NT2/D1 (cell line): ENCODE results near the gene PEX10.

ENCODE experiments used
- YY1 ChIP-seq: IDR thresholded peaks from 2 replicates; pipeline ENCODE4 v1.6.1; 2011; ENCODE audit not compliant: insufficient read length, insufficient read depth
- ZNF274 ChIP-seq: IDR thresholded peaks from 2 replicates; pipeline ENCODE4 v1.6.1; 2011; ENCODE audit warnings: mild to moderate bottlenecking, low read depth, low read length

- no peak for TF ChIP-seq ZNF274
- TF ChIP-seq YY1: no peak
Observed at GRCh38 chr1:2433936-2434655, 21.7 kb upstream of the PEX10 start.
